Left ventricle myocardium superior (tissue), 1 donor: ENCODE measurements around the gene CCL24. TPM values are rescaled to one million over a fixed set of nuclear protein-coding genes. Genes with fewer than 3 reads are reported as not detected.
A peak's percentile ranks its signal among the peaks of the same experiment; 100 is the strongest.
"Not testable (repeated sequence)": the region's sequence is repeated elsewhere in the genome, so short reads cannot be mapped to it uniquely, and the experiment has no call there.

Experiments used
- ATAC-seq: fragments of 200-7000 bp; cut with Tn5 transposase; one replicate; pipeline ENCODE4 v1.9.1; 2020; ENCODE audit warnings: mild to moderate bottlenecking, moderate library complexity
- DNase-seq: peaks from one replicate; pipeline ENCODE4 v3.0.0-alpha.2; 2020
- intact Hi-C: fragments of 100-400 bp; cut with micrococcal nuclease; formaldehyde crosslinking; loops from one replicate; pipeline ENCODE4 v1.11.0; 2022
- total RNA-seq: library from RNA; stranded (reverse); fragmentation: NEBNext Ultra II Directional; extraction: Animal tissue kit (Norgen Biotek cat#: 25700); gene quantifications from one replicate; pipeline ENCODE4 v1.2.1, GENCODE V29; 2021
- donor health status: DM: no; HTN: yes; CAD: no; lungs with severe emphysema.

CCL24 gene
- total RNA-seq, 1 donor from 2014 or later: 0.47 TPM

DNA sequence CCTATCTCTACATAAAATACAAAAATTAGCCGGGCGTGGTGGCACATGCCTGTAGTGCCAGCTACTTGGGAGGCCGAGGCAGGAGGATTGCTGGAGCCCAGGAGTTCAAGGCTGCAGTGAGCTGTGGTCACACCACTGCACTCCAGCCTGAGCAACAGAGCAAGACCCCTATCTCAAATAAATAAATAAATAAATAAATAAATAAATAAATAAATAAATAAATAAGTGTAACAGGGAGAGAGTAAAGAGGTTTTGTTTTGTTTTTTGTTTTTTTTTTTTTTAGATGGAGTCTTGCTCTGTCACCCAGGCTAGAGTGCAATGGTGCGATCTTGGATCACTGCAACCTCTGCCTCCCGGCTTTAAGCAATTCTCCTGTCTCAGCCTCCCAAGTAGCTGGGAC lies 21.0 kb downstream of the CCL24 start:
- intact Hi-C loops: not testable (repeated sequence)

DNA sequence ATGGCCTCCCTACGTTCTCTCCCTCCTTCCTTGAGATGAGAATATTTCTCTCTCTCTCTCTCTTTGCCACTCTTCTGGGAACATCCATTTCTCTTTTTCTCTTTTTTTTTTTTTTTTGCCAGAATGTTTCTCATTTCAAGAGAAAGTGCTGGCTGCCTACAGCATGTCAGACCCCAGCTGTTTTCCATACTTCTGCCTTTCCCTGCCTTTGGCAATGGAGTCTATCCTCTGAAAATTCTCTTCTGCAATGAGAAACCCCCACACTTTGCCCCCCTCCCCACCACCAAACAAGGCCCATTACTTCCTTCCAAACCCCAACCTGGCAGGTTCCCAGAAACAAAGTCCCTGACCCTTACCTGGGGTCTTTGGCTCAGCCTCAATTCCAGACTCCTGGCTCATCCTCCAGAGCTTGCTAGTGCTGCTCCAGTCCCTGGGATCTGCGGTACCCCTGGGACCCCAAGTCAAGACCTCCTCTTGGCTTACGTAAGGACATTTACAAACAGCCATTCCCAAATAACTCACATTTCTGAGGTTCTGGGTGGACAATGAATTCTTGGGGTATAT lies 24.2 kb downstream of the CCL24 start:
- no peak for DNase-seq
- ATAC-seq: peak; percentile 41
- intact Hi-C loops: no loop called here

More for the DNA sequence above, 21.0 kb downstream of the CCL24 start:
- not testable (repeated sequence) for DNase-seq, ATAC-seq

DNA sequence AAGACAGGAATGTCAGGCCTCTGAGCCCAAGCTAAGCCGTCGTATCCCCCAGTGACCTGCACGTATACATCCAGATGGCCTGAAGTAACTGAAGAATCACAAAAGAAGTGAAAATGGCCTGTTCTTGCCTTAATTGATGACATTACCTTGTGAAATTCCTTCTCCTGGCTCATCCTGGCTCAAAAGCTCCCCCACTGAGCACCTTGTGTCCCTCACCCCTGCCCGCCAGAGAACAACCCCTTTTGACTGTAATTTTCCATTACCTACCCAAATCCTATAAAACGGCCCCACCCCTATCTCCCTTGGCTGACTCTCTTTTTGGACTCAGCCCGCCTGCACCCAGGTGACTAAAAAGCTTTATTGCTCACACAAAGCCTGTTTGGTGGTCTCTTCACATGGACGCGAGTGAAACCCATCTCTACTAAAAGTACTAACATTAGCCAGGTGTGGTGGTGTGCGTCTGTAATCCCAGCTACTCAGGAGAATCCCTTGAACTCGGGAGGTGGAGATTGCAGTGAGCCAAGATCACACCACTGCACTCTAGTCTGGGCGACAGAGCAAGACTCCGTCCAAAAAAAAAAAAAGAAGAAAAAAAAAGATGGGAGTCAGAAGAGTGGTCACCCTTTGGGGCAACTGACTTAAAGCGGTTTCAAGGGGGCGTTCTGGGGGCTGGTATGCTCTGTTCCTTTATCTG lies 25.3 kb downstream of the CCL24 start:
- ATAC-seq, DNase-seq, intact Hi-C loops: not testable (repeated sequence)

DNA sequence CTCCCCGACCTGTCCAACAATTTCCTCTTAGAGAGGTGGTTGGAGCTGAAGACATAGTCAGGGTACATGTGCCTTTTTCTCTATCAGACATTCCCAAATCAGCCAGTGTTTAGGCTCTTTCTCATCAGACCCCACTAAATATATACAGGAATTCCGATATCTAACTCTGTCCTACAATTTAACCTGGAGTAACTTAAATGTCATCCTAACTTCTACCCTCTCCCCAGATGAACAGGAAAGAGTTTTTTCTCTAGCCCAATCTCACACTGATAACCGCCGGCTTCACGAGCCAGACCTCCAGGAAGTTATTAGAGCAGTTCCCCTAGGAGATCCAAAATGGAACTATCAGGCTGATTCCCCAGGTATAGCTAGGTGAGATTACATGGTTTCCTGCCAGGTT lies 30.5 kb downstream of the CCL24 start:
- DNase-seq, ATAC-seq, intact Hi-C loops: not testable (repeated sequence)

DNA sequence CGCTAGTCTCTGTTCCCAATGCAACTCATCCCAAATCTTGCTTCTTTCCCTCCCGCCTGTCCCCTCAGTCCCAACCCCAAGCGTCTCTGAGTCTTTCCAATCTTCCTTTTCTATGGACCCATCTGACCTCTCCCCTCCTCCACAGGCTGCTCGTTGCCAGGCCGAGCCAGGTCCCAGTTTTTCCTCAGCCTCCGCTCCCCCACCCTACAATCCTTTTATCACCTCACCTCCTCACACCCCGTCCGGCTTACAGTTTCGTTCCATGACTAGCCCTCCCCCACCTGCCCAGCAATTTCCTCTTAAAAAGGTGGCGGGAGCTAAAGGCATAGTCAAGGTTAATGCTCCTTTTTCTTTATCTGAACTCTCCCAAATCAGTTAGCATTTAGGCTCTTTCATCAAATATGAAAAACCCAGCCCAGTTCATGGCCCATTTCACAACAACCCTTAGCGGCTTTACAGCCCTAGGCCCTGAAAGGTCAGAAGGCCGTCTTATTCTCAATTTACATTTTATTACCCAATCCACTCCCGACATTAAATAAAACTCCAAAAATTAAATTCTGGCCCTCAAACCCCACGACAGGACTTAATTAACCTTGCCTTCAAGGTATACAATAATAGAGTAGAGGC lies 32.8 kb downstream of the CCL24 start:
- ATAC-seq, DNase-seq, intact Hi-C loops: not testable (repeated sequence)

DNA sequence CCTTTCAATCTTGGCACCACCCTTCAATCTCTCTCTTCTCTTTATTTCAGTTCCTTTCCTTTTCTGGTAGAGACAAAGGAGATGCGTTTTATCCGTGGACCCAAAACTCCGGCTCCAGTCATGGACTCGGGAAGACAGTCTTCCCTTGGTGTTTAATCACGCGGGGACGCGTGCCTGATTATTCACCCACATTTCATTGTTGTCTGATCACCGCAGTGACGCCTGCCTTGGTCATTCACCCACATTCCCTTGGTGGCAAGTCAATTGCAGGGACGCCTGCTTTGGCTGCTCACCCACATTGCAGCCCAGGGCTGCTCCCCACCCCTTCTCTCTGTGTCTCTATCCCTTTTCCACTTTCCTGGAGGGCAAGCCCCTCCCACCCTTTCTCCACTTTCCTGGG lies 34.1 kb downstream of the CCL24 start:
- ATAC-seq, intact Hi-C loops, DNase-seq: not testable (repeated sequence)

DNA sequence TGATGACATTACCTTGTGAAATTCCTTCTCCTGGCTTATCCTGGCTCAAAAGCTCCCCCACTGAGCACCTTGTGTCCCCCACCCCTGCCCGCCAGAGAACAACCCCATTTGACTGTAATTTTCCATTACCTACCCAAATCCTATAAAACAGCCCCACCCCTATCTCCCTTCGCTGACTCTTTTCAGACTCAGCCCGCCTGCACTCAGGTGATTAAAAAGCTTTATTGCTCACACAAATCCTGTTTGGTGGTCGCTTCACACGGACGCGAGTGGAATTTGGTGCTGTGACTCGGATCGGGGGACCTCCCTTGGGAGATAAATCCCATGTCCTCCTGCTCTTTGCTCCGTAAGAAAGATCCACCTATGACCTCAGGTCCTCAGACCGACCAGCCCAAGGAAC lies 34.6 kb downstream of the CCL24 start:
- DNase-seq, ATAC-seq, intact Hi-C loops: not testable (repeated sequence)

DNA sequence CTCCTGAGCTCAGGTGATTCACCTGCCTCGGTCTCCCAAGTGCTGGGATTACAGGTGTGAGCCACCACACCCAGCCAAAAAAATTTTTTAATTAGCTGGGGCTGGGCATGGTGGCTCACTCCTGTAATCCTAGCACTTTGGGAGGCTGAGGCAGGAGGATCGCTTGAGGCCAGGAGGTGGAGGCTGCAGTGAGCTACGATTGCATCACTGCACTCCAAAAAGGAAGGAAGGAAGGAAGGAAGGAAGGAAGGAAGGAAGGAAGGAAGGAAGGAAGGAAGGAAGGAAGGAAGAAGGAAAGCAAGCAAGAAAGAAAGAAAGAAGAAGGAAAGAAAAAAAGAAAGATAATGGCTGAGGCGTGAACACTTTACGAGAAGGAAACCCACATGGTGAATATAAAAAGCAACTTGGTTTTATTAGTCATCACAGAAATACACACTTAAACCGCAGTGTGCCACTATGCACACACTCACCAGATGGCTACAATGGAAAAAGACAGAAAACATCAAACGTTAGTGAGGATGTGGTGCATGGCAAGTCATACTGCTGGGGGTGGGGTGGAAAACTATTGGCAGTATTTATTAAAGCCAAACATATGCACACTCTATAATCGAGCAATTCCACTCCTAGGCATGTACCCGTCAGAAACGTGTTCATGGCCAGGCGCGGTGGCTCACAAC lies 37.2 kb downstream of the CCL24 start:
- intact Hi-C loops: no loop called here
- ATAC-seq (no peak), DNase-seq (no peak)

DNA sequence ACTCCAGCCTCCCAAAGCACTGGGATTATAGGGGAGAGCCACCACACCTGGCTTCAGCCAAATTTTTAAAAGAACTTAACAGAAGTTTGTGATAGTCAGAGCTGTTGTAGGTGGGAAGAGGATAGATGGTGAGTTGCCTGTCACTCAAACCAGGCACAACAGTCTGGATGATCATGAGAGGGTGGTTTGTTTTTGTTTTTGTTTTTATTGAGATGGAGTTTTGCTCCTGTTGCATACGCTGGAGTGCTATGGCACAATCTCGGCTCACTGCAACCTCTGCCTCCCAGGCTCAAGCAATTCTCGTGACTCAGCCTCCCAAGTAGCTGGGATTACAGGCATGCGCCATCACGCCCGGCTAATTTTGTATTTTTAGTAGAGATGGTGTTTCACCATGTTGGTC lies 39.6 kb downstream of the CCL24 start:
- DNase-seq, ATAC-seq, intact Hi-C loops: not testable (repeated sequence)

DNA sequence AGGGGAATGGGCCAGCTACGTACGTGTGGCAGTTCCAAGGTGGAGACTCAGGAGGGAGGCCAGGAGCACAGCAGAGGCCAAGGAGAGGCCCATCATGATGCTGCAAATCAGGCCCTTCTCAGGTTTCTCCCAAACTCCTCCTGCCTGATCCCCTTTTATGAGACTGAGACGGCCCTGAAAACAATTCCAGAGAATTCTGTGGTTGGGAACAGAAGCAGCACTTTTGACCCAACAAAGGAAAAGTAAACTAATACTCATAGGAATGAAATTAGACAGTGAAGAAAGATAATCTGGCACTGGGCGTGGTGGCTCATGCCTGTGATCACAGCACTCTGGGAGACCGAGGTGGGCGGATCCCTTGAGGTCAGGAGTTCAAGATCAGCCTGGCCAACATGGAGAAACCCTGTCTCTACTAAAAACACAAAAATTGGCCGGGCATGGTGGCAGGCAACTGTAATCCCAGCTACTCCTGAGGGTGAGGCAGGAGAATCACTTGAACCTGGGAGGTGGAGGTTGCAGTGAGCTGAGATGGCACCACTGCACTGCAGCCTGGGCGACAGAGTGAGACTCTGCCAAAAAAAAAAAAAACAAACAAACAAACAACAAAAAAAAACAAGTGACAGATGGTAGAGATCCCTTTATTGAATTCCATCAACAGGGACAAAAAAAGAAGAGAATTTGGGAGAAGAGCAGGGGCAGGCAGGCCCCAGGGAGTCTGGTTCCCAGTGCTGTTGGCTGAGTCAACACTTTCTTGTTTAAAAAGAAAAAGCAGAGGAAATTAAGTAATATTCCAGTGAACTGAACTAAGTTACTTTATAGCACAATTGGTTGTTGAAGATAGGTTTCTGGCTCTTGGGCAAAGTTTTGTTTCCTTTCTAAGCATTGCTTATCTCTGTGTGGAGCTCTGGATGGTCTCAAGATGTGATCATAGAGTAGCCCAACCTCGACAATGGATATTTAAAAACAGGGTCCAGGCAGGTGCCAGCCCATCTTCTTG lies 41.2 kb downstream of the CCL24 start, which contains the start of gene CCL26:
Gene CCL26 (minus strand): TSS at position 131 of the 997 bp plus-strand sequence. CDS start 35 bp downstream, at position 96.
- DNase-seq (peak; percentile 65), ATAC-seq (peak; percentile 83)
- intact Hi-C loops: no loop called here

DNA sequence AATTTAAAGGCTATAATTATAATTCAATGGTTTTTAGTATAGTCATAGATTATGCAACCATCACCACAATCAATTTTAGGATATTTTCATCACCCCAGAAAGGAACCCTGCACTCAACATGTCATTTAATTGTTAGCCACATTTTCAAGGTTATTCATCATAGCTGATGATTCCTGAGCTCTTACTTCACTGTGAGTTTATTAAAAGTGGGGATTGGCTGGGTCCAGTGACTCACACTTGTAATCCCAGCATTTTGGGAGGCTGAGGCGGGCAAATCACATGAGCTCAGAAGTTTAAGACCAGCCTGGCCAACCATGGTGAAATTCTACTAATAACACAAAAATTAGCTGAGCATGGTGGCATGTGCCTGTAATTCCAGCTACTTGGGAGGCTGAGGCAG lies 42.4 kb downstream of the CCL24 start:
- intact Hi-C loops: no loop called here
- ATAC-seq (no peak), DNase-seq (no peak)

DNA sequence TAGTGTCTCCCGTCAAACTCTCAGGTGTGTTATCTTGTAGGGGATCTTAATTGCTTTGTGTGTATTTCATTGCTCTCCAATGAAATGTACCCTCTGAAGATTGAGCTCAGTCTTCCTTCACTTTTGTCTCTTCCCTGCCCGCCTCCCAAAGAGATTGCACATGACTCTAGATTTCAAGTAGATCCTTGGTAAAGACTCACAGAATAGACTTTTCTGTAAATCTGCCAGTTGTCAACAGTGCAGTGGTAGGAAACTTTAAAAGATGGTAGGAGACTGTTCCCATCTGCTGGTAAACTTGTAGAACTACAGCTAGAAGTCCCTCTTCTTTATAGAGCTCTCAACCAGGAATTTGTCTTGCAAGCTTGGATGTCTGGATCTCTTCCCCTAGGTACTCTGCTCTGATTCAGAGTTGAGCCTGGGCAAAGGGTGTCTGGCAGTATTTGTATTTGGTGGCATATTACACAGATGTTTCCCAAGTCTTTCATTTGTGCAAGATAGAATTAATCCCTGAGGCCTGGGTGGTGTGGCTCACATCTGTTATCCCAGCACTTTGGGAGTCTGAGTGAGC lies 51.2 kb downstream of the CCL24 start:
- peak; percentile 86 for ATAC-seq
- intact Hi-C loops: no loop called here

DNA sequence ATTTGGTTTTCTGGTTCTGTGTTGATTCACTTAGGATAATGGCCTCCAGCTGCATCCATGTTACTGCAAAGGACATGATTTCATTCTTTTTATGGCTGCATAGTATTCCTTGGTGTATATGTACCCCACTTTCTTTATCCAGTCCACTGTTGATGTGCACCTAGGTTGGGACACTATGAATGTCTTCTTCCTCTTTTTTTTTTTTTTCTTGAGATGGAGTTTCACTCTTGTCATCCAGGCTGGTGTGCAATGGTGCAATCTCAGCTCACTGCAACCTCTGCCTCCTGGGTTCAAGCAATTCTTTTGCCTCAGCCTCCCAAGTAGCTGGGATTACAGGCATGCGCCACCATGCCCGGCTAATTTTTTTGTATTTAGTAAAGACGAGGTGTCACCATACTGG lies 51.8 kb downstream of the CCL24 start:
- intact Hi-C loops, ATAC-seq, DNase-seq: not testable (repeated sequence)

More for the DNA sequence above, 51.2 kb downstream of the CCL24 start:
- DNase-seq: no peak

Other genes starting within 250 kb of the CCL24 start
- gene HIP1, start 74.9 kb downstream of the CCL24 start, total RNA-seq: 17.8 TPM
- gene CCL26, start 41.6 kb downstream of the CCL24 start, total RNA-seq: not detected
- gene RHBDD2, start 65.2 kb upstream of the CCL24 start, total RNA-seq: 17.9 TPM
- gene POR, start 101.3 kb upstream of the CCL24 start, total RNA-seq: 45.7 TPM
- 107 TPM for gene TMEM120A, start 180.8 kb upstream of the CCL24 start, total RNA-seq
- gene STYXL1, start 234.2 kb upstream of the CCL24 start, total RNA-seq: 21.9 TPM
- 680 TPM for gene MDH2, start 234.3 kb upstream of the CCL24 start, total RNA-seq